Measurements from ENCODE around the gene KRTAP29-1. TPM values are rescaled to one million over a fixed set of nuclear protein-coding genes. Genes with fewer than 3 reads are reported as not detected.
"Not testable (repeated sequence)": the region's sequence is repeated elsewhere in the genome, so short reads cannot be mapped to it uniquely, and the experiment has no call there.

Gene KRTAP29-1
- total RNA-seq, 4 donors from 2014 or later = not detected

- no peak within 1 kb of the TSS for H3K27ac ChIP-seq
- TF ChIP-seq POLR2A (IDR thresholded peaks at IDR 0.05) = no peak
- TF ChIP-seq CTCF (IDR thresholded peaks at IDR 0.05) = no peak
- H3K9me3 ChIP-seq = no peaks in the 10 kb centered on the region
- H3K4me1 ChIP-seq = no peaks in the 10 kb centered on the region
- peaks cover 0 to 8% (median 0%) of the 10 kb centered on the region in 4 donors for H3K27me3 ChIP-seq
- 37 to 51% methylated on average over 2 of the region's 2 CpGs for WGBS, 2 donors
- intact Hi-C loops (cut with DNase I) = no loop called here
- no peak within 1 kb of the TSS for H3K4me3 ChIP-seq
- no peak for DNase-seq
- H3K36me3 ChIP-seq = no peaks in the 10 kb centered on the region
These were observed 37.6 kb downstream of the KRTAP29-1 start, which contains the start of gene KRTAP9-6 for GRCh38 chr17:41265078-41265477. KRTAP9-6 (plus strand) TSS chr17:41265378; CDS start chr17:41265378, 0 bp downstream.

GRCh38 chr17:41264599-41264998 is 38.1 kb downstream of the KRTAP29-1 start:
- Histone ChIP-seq H3K4me3 (no peak overlapping the region), H3K27ac (no peak overlapping the region), H3K27me3 (peaks cover 0 to 9% (median 0%) of the 10 kb centered on the region in 4 donors), H3K36me3 (no peaks in the 10 kb centered on the region), H3K4me1 (no peaks in the 10 kb centered on the region), H3K9me3 (no peaks in the 10 kb centered on the region)
- intact Hi-C loops (cut with DNase I) = no loop called here
- 89 to 100% methylated on average over 2 to 3 of the region's 3 CpGs for WGBS, 2 donors
- no peak for DNase-seq
- TF ChIP-seq POLR2A (IDR thresholded peaks at IDR 0.05) (no peak), CTCF (IDR thresholded peaks at IDR 0.05) (no peak)

DNA sequence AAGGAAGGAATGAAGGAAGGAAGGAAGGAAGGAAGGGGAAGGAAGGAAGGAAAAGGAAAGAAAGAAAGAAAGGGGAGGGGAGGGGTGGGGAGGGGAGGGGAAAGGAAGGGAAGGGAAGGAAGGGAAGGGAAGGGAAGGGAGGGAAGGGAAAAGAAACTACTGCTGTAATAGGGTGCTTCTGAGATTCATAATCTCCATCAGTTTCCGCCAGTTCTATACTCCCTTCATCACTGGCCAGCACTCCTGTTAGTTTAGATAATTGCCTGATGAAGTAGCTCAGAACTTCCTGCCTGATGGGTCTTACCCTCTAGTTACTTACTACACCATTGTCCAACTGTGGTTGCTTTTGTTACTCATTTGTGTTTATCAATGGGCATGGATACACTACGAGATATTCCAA is 39.4 kb downstream of the KRTAP29-1 start:
- 57 to 60% methylated on average over 2 of the region's 2 CpGs for WGBS, 2 donors
- H3K4me1 ChIP-seq = no peaks in the 10 kb centered on the region
- H3K27ac ChIP-seq = no peak overlapping the region
- no peaks in the 10 kb centered on the region for H3K36me3 ChIP-seq
- no peak overlapping the region for H3K4me3 ChIP-seq
- TF ChIP-seq CTCF (IDR thresholded peaks at IDR 0.05) (no peak), POLR2A (IDR thresholded peaks at IDR 0.05) (no peak)
- intact Hi-C loops (cut with DNase I) = no loop called here
- DNase-seq = no peak
- H3K9me3 ChIP-seq = no peaks in the 10 kb centered on the region
- peaks cover 0 to 20% (median 0%) of the 10 kb centered on the region in 4 donors for H3K27me3 ChIP-seq

GRCh38 chr17:41258406-41258805 is 44.2 kb downstream of the KRTAP29-1 start:
- intact Hi-C loops (cut with DNase I) = no loop called here
- peaks cover 0 to 32% (median 0%) of the 10 kb centered on the region in 4 donors for H3K27me3 ChIP-seq
- no peak for TF ChIP-seq POLR2A (IDR thresholded peaks at IDR 0.05)
- no peak for TF ChIP-seq CTCF (IDR thresholded peaks at IDR 0.05)
- no peaks in the 10 kb centered on the region for H3K9me3 ChIP-seq
- no peak overlapping the region for H3K27ac ChIP-seq
- DNase-seq = no peak
- H3K4me1 ChIP-seq = no peaks in the 10 kb centered on the region
- H3K4me3 ChIP-seq = no peak overlapping the region
- H3K36me3 ChIP-seq = no peaks in the 10 kb centered on the region

DNA sequence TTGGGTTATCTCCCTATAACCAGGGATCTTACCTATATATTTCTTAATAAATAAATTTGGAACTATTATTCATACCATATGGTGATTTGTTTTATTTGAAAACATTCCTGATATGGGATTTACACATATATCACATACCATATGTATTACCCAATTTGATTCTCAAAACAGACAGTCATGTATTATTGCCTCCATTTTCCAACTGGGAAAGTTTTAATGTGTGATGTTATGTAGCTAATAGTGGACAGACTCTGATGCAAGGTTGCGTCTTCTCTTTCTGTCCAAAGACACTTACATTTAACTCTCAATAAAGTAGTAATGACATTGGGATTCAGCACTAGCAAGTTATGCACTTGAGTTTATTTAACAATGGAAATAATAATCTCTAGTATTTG is 46.4 kb downstream of the KRTAP29-1 start:
- intact Hi-C loops (cut with DNase I) = no loop called here

DNA sequence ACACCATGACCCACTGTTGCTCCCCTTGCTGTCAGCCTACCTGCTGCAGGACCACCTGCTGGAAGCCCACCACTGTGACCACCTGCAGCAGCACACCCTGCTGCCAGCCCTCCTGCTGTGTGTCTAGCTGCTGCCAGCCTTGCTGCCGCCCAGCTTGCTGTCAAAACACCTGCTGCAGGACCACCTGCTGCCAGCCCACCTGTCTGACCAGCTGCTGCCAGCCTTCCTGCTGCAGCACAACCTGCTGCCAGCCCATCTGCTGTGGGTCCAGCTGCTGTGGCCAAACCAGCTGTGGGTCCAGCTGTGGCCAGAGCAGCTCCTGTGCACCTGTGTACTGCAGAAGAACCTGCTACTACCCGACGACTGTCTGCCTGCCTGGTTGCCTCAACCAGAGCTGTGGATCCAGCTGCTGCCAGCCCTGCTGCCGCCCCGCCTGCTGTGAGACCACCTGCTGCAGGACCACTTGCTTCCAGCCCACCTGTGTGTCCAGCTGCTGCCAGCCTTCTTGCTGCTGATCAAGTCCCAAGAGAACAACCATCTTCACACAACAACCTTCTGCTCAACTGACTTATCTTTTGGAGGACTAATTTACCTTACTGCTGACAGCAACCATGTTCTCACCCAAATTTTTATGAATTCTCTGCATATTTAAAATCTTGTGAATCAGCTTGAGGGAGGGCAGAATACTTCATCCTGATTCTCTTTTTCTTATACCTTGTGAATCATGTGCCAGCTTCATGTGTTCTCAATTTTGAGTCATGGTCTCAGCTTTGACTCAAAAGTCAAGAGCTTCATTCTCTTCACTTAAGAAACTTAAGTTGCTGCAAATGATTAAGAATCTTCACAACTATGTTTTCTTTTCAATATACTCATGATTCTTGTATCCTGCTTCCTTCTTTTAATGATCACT is 47.0 kb downstream of the KRTAP29-1 start, which contains the start of gene KRTAP9-9:
Gene KRTAP9-9 (plus strand): TSS at position 4 of the 910 bp plus-strand sequence.
- intact Hi-C loops (cut with DNase I); H3K36me3 ChIP-seq; DNase-seq; H3K4me1 ChIP-seq; H3K9me3 ChIP-seq; H3K27ac ChIP-seq; H3K4me3 ChIP-seq: not testable (repeated sequence)
- WGBS, 2 donors = 85 to 87% methylated on average over 3 to 4 of the region's 5 CpGs
- peaks cover 0 to 44% (median 0%) of the 10 kb centered on the region in 4 donors for H3K27me3 ChIP-seq

More for the DNA sequence above, 46.4 kb downstream of the KRTAP29-1 start:
- TF ChIP-seq POLR2A (IDR thresholded peaks at IDR 0.05) (no peak), CTCF (IDR thresholded peaks at IDR 0.05) (no peak)
- H3K4me1 ChIP-seq = no peaks in the 10 kb centered on the region
- peaks cover 0 to 40% (median 0%) of the 10 kb centered on the region in 4 donors for H3K27me3 ChIP-seq
- no peak overlapping the region for H3K4me3 ChIP-seq
- no peak overlapping the region for H3K27ac ChIP-seq
- no peaks in the 10 kb centered on the region for H3K36me3 ChIP-seq
- 96 to 100% methylated on average over 1 of the region's 1 CpG for WGBS, 2 donors
- H3K9me3 ChIP-seq = no peaks in the 10 kb centered on the region
- no peak for DNase-seq

All from esophagus squamous epithelium (tissue), 5 donors.